GM19395 (cell line): ENCODE measurements around the gene OR10G2.
"Not testable (repeated sequence)": the region's sequence is repeated elsewhere in the genome, so short reads cannot be mapped to it uniquely, and the experiment has no call there.

Experiments
- ATAC-seq: cut with Tn5 transposase; IDR thresholded peaks from one replicate; pipeline ENCODE4 v1.9.1; 2021; ENCODE audit warnings: mild to moderate bottlenecking, moderate library complexity; ENCODE audit not compliant: unreplicated experiment

Gene OR10G2

GRCh38 chr14:21634840-21635239, at the start of gene OR10G2:
Gene OR10G2 (minus strand): TSS chr14:21634940. CDS start chr14:21634842, 98 bp downstream.
- ATAC-seq, result no peak

DNA sequence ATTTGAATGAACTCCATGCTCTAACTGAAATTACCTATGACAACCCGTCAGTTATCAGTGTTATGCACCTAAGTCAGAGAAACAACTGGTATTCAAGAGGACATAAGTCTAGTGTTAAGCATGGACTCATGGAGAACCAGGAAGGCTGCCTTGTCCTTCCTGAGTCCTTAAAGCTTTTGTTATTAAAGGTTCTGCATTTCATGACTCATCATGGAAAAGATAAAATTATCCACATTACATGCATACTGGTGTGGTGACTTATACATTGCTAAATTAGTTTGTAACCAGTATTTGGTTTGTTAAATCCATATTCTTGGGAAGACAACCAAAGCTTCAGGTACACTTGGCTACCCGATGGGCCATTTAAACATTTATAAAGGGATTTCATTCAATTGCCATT, 45.3 kb upstream of the OR10G2 start:
- no peak for ATAC-seq

GRCh38 chr14:21675566-21675965, 40.8 kb upstream of the OR10G2 start:
- no peak for ATAC-seq

- ATAC-seq, result no peak
Observed at GRCh38 chr14:21673718-21674117, 39.0 kb upstream of the OR10G2 start, which contains the start of gene OR4E1. Gene OR4E1 (minus strand): TSS chr14:21673818. CDS start chr14:21670935, 2,883 bp downstream.

DNA sequence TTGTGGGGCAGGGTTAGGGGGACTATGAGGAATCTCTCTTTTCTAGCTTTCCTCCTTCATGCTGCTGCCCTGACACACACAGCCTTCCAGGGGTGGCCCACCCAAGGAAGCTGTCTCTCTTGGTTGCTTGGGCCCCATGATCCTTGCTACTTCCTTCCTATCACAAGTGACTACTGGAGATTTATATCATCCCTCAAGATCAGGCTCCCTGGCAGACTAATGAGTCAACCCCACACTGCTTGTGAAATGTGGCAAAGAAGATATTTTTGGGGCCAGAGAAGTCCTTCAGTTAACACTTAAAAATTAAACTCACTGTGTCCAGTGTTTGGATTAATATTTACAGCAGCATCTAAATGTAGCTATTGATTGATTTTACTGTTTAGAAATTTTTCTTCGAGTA, 37.4 kb upstream of the OR10G2 start:
- ATAC-seq, result no peak

GRCh38 chr14:21671371-21671770, 36.6 kb upstream of the OR10G2 start:
- no peak for ATAC-seq

DNA sequence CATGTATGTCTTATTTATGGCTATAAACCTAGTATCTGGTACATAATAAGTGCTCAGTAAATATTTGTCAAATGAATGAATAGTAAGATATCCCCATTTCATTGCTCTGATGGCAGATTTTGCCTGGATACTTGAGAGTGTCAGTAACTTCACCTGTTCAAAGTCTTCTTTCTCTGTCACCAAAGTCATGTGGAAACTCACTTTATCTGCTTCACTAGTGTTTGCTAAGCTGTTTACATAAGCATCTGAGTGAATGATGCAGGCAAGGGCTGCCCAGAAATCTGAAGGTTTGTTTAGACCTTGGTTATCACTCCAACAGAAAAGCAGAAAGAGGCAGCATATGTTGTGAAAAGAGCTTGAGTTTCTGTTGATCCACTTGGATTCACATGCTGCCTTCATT, 34.5 kb upstream of the OR10G2 start:
- no peak for ATAC-seq

GRCh38 chr14:21668377-21668776, 33.6 kb upstream of the OR10G2 start:
- ATAC-seq, result no peak

DNA sequence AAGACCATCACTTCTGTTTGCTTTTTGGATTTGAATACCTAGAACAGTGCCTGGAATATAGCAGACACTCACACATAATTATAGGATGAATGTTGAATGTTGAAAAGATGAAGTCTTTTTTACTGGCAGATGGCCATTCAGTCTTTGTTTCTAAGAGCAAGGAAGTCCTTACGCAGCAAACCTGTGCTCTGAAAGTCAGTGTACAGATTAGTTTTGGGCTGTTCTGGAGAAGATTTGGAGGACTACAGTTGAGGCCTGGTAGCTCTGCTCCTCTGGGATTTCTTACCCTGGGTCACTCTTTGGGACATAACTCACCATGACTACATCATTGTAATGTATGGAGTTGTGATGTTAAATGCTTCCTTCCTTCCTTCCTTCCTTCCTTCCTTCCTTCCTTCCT, 22.2 kb upstream of the OR10G2 start:
- ATAC-seq, result no peak

GRCh38 chr14:21654215-21654614, 19.5 kb upstream of the OR10G2 start:
- ATAC-seq, result no peak

DNA sequence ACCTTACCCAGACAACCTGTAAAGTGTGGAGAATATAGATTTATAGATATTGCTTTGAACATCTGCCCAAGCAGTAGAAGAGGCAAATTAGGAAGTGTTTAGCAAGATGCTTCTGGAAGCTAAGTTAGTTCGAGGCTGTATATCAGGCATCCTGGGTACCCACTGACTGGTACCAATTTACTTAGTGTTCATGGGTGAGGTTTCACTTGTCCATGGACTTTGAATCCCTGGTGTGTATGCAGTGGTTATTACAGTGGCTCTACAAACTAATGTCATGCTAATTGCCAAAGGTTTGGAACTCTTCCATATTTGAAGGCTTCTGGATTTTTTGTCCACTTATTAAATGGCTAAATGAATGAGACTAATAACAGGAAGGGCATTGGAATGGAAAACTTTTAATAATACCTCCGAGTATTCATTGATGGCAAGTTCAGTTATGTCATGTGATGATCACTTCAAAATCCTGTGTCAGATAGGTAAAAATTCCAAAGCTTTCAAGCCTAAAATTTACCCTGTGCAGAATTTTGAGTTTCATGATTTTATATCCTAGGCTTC, 18.7 kb upstream of the OR10G2 start, which contains the start of gene OR4E2:
OR4E2 (plus strand) TSS at position 505 of the 555 bp plus-strand sequence. CDS start 11,248 bp downstream, outside the sequence.
- ATAC-seq, result no peak

DNA sequence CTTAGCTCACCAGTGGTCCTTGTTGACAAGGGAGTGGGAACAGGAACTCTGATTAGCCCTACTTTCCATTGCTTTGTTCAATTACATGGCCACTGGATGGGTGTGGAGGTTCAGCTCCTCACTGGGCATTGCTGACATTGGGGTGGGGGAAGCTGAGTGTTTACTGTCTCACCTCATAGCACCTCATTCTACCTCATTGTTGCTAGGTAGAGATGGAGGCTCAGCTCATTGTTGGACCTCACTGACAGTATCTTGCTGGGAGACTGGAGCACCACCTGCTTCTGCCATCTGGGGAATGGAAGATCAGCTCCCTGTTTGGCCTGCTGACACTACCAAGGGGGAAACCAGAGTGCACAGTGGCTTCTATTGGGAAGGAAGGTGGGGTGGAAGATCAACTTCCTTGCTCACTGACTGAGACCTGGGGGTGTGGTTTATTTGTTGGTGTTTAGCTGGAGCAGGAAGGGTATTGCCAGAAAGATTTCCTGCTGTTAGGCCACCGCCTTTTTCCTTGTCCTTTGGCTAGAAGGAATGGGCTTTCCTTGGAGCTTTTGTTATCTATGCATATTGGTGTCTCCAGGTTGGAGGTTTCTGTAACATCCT, 17.6 kb upstream of the OR10G2 start:
- no peak for ATAC-seq

GRCh38 chr14:21647380-21647779, 12.6 kb upstream of the OR10G2 start:
- no peak for ATAC-seq

DNA sequence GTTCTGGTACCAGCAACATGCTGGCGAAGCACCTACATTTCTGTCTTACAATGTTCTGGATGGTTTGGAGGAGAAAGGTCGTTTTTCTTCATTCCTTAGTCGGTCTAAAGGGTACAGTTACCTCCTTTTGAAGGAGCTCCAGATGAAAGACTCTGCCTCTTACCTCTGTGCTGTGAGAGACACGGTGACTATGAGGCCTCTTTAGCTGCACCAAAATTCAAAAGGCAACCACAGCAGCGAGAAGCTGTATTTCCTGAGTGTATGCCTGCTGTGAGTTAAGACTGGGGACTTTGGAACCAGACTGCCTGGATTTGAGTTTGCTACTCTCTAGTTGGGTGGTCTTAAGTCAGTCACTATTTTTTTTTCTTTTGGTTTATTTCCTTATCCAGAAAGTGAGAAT, 8.7 kb upstream of the OR10G2 start:
- no peak for ATAC-seq

DNA sequence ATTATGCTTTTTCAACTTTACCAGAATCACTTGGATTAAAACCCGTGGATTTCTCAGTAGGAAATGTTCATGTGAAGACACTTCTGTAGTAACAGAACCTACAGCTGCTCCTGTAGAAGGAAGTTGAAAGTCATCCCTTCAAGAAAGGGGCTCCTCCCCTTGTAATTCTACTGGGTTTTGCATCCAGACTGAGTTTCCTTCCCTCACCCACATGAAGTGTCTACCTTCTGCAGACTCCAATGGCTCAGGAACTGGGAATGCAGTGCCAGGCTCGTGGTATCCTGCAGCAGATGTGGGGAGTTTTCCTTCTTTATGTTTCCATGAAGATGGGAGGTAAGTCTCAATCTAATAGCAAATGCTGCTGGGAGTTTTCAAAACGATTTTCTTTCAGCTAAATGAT, 7.9 kb upstream of the OR10G2 start:
- no peak for ATAC-seq

GRCh38 chr14:21631084-21631483, 3.7 kb downstream of the OR10G2 start:
- no peak for ATAC-seq

DNA sequence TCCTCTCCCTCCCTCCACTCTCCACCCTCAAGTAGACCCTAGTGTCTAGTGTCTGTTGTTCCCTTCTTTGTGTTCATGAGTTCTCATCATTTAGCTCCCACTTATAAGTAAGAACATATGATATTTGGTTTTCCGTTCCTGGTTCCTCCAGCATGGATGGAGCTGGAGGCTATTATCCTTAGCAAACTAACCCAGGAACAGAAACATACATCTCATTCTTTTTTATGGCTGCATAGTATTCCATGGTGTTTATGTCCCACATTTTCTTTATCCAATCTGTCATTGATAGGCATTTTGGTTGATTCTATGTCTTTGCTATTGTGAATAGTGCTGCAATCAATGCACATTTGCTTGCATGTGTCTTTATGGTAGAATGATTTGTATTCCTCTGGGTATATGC, 4.2 kb downstream of the OR10G2 start:
- ATAC-seq, result not testable (repeated sequence)

DNA sequence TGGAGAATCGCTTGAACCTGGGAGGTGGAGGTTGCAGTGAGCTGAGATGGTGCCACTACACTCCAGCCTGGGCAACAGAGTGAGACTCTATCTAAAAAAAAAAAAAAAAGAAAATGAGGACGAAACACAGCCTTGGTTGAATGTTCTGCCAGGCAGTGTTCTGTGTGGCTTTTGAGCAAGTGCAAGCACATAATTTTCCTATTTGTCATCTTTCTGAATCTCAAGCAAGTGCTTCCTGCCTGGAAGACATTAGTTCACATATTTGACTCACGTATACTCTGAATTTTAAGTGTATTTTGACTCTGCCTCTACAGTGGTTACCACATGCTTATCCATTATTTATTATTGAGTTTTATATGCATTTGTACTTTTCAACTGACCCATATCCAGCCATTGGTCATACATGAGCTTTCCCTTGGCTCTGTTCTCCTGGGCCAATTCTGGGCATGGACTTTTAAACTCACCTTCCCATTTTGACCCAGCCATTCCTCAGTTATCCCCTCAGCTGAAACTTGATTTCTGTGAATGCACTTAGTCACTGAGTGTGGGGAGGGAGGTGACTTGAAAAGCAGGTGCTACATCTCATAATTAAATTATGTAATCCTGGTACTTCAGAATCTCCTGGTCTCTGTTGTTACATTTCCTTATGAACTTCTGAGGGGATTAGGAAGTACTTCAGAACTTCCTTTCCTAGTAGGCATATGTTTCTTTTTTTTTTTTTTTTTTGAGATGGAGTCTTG, 8.1 kb downstream of the OR10G2 start:
- no peak for ATAC-seq

DNA sequence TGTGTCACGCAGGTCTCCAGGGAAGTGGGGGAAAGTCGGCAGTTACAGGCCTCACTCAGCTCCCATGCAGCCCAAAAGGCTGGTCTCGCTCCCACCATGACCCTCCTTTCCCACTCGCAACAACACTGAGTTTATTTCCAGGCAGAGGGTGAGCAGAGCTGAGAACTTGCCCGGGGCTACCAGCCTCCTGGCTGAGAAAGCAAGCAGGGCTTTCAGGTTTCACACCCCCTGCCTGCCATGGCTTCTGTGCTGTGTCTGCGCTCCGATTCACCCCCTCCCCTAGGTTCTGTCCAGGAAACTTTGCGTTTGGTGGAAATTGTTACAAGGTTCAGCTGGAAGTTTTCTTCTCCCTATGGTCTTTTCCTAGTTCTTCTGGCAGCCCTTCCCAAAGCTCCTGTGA, 17.1 kb downstream of the OR10G2 start:
- no peak for ATAC-seq

DNA sequence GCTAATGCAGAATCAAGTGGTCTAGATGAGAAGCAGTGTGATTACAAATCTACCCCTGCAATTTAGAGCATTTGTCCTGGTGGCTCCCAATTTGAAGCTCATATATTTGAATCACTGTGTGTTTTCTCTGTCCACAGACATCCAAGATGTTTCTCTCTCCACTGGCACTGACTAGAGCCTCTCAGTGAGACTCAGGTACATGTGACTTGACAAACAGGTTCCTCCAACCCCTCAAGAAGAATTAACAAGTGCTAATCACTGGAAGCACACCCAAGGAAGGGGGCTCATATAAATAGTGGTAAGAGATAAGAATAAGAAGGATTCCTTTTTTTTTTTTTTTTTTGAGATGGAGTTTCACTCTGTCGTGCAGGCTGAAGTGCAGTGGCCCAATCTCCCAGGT, 20.5 kb downstream of the OR10G2 start:
- ATAC-seq, result no peak

DNA sequence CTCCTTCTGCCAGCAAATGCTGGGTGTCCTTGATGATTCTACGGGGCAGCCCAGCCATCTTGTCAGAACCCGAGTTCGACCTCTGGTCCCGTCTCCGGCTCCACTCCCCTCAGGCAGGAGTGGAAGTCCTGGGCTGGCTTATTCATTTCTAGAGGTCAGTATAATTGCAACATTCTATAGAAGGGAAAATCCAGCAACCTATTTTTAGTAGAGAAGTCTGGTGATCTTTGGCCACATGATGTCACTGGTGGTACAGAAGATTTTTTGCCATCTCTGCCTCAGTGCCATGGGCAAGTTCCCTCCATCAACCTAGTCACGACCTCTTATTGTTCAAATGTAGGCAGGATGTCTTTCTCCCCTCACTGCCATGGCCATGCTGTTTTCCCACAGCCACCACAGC, 22.4 kb downstream of the OR10G2 start:
- ATAC-seq, result no peak

DNA sequence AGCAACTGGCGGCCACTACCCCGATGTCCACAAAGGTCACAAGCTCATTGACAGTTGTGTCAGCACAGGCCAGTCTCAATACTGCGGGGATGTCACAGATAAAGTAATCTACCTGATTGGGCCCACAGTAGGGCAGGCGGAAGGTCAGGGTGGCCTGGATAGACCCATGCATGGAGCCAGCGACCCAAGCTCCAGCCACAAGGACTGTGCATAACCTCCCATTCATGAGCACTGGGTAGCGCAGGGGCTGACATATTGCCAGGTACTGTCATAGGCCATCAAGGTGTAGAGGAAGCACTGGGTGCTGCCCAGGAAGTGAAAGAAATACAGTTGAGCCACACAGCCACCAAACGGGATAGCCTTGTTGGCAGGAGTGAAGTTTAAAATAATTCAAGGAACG, 32.6 kb downstream of the OR10G2 start:
- ATAC-seq, result not testable (repeated sequence)
